HL-60 (cell line): ENCODE measurements around the gene ZMIZ1.

Experiments used
- CTCF ChIP-seq: IDR thresholded peaks from one replicate; pipeline ENCODE4 v1.5.1; 2011; ENCODE audit warnings: low read length, control low read depth, inconsistent platforms; ENCODE audit not compliant: insufficient read depth
- POLR2AphosphoS5 ChIP-seq: IDR thresholded peaks from 2 replicates; pipeline ENCODE4 v1.6.1; 2012; ENCODE audit warnings: low read depth
- REST ChIP-seq: IDR thresholded peaks from 2 replicates; pipeline ENCODE4 v1.6.1; 2012; ENCODE audit warnings: low read depth; ENCODE audit not compliant: insufficient replicate concordance

GRCh38 chr10:79308969-79309665 lies 240.4 kb downstream of the ZMIZ1 start:
- TF ChIP-seq CTCF (no peak), POLR2AphosphoS5 (no peak; the same call in 1 of the 2 replicates), REST (no peak)
